Breast epithelium (tissue), 3 donors: Measurements from ENCODE around the gene LIPC.

ENCODE experiments used
- CTCF ChIP-seq, 3 donors: fragments of 450-650 bp; IDR thresholded peaks; one replicate each; pipeline ENCODE4 v1.5.1; 2016 to 2017; ENCODE audit warnings: antibody characterized with exemption in 3 of 3, mild to moderate bottlenecking in 3 of 3, moderate library complexity in 3 of 3
- POLR2AphosphoS5 ChIP-seq, 3 donors: sonication (generic); formaldehyde crosslinking; IDR thresholded peaks; one replicate each; pipeline ENCODE4 v1.6.1; 2017; ENCODE audit warnings: antibody characterized with exemption in 3 of 3

GRCh38 chr15:58486062-58486461 lies 54.3 kb downstream of the LIPC start:
- no peak for TF ChIP-seq CTCF (IDR thresholded peaks at IDR 0.05)
- TF ChIP-seq POLR2AphosphoS5 (IDR thresholded peaks at IDR 0.05) = no peak
